ENCODE data around the gene CCL1. TPM values are rescaled to one million over a fixed set of nuclear protein-coding genes. Genes with fewer than 3 reads are reported as not detected.
A peak's percentile ranks its signal among the peaks of the same experiment; 100 is the strongest.

Gene CCL1
- total RNA-seq, 1 donor from 2014 or later, result not detected

- Histone ChIP-seq H3K9me3 (ENCODE audit: insufficient read depth, low read depth, low read length) (no peaks in the 10 kb centered on the region), H4K20me1 (ENCODE audit: insufficient read depth, low read length) (no peaks in the 10 kb centered on the region), H3K27ac (ENCODE audit: low read depth, low read length) (no peak overlapping the region), H3K4me3 (ENCODE audit: insufficient read depth, low read depth, low read length) (no peak overlapping the region), H2AFZ (ENCODE audit: low read depth, low read length) (no peak overlapping the region), H3K4me1 (ENCODE audit: insufficient read depth, low read length) (no peaks in the 10 kb centered on the region), H3K4me2 (ENCODE audit: low read length) (no peak overlapping the region), H3K27me3 (ENCODE audit: insufficient read depth, low read length) (peaks cover 3% of the 10 kb centered on the region), H3K36me3 (ENCODE audit: insufficient read depth, low read length) (no peaks in the 10 kb centered on the region), H3K79me2 (ENCODE audit: insufficient read depth, low read length) (no peaks in the 10 kb centered on the region), H3K9ac (ENCODE audit: low read length) (no peak overlapping the region)
- DNase-seq (ENCODE audit: low read depth) (no peak), FAIRE-seq (no peak)
- H3K27ac Mint-ChIP-seq (ENCODE audit: unreplicated experiment), result peak overlapping the region; percentile 9
- no peaks in the 10 kb centered on the region for H3K36me3 Mint-ChIP-seq (ENCODE audit: low read depth, unreplicated experiment)
- no peak overlapping the region for H3K4me3 Mint-ChIP-seq (ENCODE audit: unreplicated experiment)
- peaks cover 13% of the 10 kb centered on the region for H3K27me3 Mint-ChIP-seq (ENCODE audit: low read depth, unreplicated experiment)
- peaks cover 18% of the 10 kb centered on the region for H3K4me1 Mint-ChIP-seq (ENCODE audit: low read depth, unreplicated experiment)
- TF ChIP-seq EZH2 (IDR thresholded peaks at IDR 0.05; ENCODE audit: insufficient read depth, low read length) (no peak), CTCF (IDR thresholded peaks at IDR 0.05; ENCODE audit: insufficient read depth, low read depth, low read length) (no peak)
- H3K9me3 Mint-ChIP-seq (ENCODE audit: unreplicated experiment), result no peaks in the 10 kb centered on the region
Observed at GRCh38 chr17:34377078-34377823, 14.2 kb upstream of the CCL1 start.

- DNase-seq (ENCODE audit: low read depth), result no peak
- H3K4me3 Mint-ChIP-seq (ENCODE audit: unreplicated experiment), result no peak overlapping the region
- Histone ChIP-seq H4K20me1 (ENCODE audit: insufficient read depth, low read length) (no peaks in the 10 kb centered on the region), H2AFZ (ENCODE audit: low read depth, low read length) (no peak overlapping the region), H3K9ac (ENCODE audit: low read length) (no peak overlapping the region), H3K36me3 (ENCODE audit: insufficient read depth, low read length) (no peaks in the 10 kb centered on the region), H3K4me2 (ENCODE audit: low read length) (no peak overlapping the region), H3K79me2 (ENCODE audit: insufficient read depth, low read length) (no peaks in the 10 kb centered on the region), H3K4me3 (ENCODE audit: insufficient read depth, low read depth, low read length) (no peak overlapping the region), H3K27me3 (ENCODE audit: insufficient read depth, low read length) (peaks cover 3% of the 10 kb centered on the region), H3K9me3 (ENCODE audit: insufficient read depth, low read depth, low read length) (no peaks in the 10 kb centered on the region), H3K4me1 (ENCODE audit: insufficient read depth, low read length) (no peaks in the 10 kb centered on the region), H3K27ac (ENCODE audit: low read depth, low read length) (no peak overlapping the region)
- H3K27me3 Mint-ChIP-seq (ENCODE audit: low read depth, unreplicated experiment), result peaks cover 13% of the 10 kb centered on the region
- no peak for FAIRE-seq
- no peak overlapping the region for H3K27ac Mint-ChIP-seq (ENCODE audit: unreplicated experiment)
- no peaks in the 10 kb centered on the region for H3K9me3 Mint-ChIP-seq (ENCODE audit: unreplicated experiment)
- peaks cover 23% of the 10 kb centered on the region for H3K4me1 Mint-ChIP-seq (ENCODE audit: low read depth, unreplicated experiment)
- TF ChIP-seq EZH2 (IDR thresholded peaks at IDR 0.05; ENCODE audit: insufficient read depth, low read length), result no peak
- no peak for TF ChIP-seq CTCF (IDR thresholded peaks at IDR 0.05; ENCODE audit: insufficient read depth, low read depth, low read length)
- H3K36me3 Mint-ChIP-seq (ENCODE audit: low read depth, unreplicated experiment), result no peaks in the 10 kb centered on the region
Observed at GRCh38 chr17:34375426-34375997, 12.5 kb upstream of the CCL1 start.

GRCh38 chr17:34374457-34374856, 11.4 kb upstream of the CCL1 start:
- no peaks in the 10 kb centered on the region for H4K20me1 ChIP-seq (ENCODE audit: insufficient read depth, low read length)
- no peaks in the 10 kb centered on the region for H3K36me3 Mint-ChIP-seq (ENCODE audit: low read depth, unreplicated experiment)
- TF ChIP-seq EZH2 (IDR thresholded peaks at IDR 0.05; ENCODE audit: insufficient read depth, low read length) (no peak), CTCF (IDR thresholded peaks at IDR 0.05; ENCODE audit: insufficient read depth, low read depth, low read length) (no peak)
- peaks cover 16% of the 10 kb centered on the region for H3K4me1 Mint-ChIP-seq (ENCODE audit: low read depth, unreplicated experiment)
- no peak overlapping the region for H3K9ac ChIP-seq (ENCODE audit: low read length)
- H3K4me3 Mint-ChIP-seq (ENCODE audit: unreplicated experiment), result no peak overlapping the region
- no peak overlapping the region for H3K27ac ChIP-seq (ENCODE audit: low read depth, low read length)
- no peaks in the 10 kb centered on the region for H3K79me2 ChIP-seq (ENCODE audit: insufficient read depth, low read length)
- peaks cover 18% of the 10 kb centered on the region for H3K27me3 Mint-ChIP-seq (ENCODE audit: low read depth, unreplicated experiment)
- peaks cover 3% of the 10 kb centered on the region for H3K27me3 ChIP-seq (ENCODE audit: insufficient read depth, low read length)
- no peaks in the 10 kb centered on the region for H3K4me1 ChIP-seq (ENCODE audit: insufficient read depth, low read length)
- H3K9me3 Mint-ChIP-seq (ENCODE audit: unreplicated experiment), result no peaks in the 10 kb centered on the region
- no peak overlapping the region for H3K27ac Mint-ChIP-seq (ENCODE audit: unreplicated experiment)
- no peaks in the 10 kb centered on the region for H3K36me3 ChIP-seq (ENCODE audit: insufficient read depth, low read length)
- no peak for DNase-seq (ENCODE audit: low read depth)
- H3K4me3 ChIP-seq (ENCODE audit: insufficient read depth, low read depth, low read length), result no peak overlapping the region
- H3K9me3 ChIP-seq (ENCODE audit: insufficient read depth, low read depth, low read length), result no peaks in the 10 kb centered on the region
- no peak overlapping the region for H2AFZ ChIP-seq (ENCODE audit: low read depth, low read length)
- FAIRE-seq, result no peak
- H3K4me2 ChIP-seq (ENCODE audit: low read length), result no peak overlapping the region

All from astrocyte (in vitro differentiated cells and primary cell).